NCI-H2029 (cell line): Measurements from ENCODE around the gene SAMD10.
"Not testable (repeated sequence)": the region's sequence is repeated elsewhere in the genome, so short reads cannot be mapped to it uniquely, and the experiment has no call there.

ENCODE experiments used
- DNase-seq: peaks from one replicate; lab custom pipeline; 2025; lab: John Stamatoyannopoulos, UW

SAMD10 gene

DNA sequence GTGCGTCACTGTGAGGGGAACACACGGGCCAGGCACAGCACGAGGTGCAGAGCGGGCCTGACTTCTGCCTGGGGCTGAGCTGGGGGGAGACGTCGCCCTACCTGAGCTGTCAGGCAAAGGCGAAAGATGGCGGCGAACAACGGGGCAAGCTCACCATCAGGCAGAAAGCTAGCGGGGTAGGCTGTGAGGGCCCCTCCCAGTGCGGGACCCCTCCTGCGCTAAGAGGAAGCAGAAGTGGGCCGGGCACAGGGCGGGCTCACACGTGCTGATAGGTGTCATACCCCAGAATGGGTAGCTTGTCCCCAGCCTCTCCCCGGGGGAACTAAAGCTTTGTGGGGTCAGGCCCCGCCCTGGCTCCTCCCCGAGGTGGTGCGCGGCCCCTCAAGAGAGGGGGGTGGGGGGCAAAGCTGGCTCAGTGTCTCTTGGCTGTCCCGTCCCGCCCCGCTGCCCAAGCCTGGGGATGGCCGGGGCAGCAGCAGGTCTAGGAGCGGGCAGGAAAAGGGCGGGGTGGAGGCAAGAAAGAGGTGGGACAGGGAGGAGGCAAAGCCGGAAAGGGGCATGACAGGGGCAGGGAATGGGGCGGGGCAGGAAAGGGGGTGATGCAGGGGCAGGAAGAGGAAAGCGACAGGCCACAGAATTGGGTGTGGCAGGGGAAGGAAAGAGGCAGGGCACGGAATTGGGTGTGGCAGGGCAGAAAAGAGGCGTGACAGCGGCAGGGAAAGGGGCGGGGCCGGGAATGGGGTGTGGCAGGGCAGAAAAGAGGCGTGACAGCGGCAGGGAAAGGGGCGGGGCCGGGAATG is 38.0 kb downstream of the SAMD10 start:
- no peak for DNase-seq

GRCh38 chr20:63940472-63941266 is 38.8 kb downstream of the SAMD10 start:
- no peak for DNase-seq

DNA sequence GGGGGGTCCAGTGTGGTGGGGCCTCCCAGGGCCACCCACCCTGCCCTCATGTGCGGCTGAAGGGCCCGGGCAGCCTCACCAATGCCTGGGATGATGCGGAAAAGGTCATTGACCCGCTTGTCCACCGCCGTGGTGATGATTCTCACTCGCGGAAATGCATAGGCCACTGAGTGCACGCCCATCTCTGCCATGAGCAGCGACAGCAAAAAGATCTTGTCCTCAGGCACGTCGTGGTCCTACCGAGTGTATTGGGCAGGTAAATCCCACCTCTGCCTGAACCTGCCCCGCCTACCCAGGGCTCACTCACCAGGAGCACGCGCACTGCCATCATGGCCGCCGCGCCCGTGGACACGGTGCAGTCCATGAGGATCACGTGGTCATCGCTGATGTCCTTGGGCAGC is 39.4 kb downstream of the SAMD10 start:
- no peak for DNase-seq

- DNase-seq = no peak
Measured at GRCh38 chr20:63939061-63939935, 40.1 kb downstream of the SAMD10 start.

GRCh38 chr20:63937596-63937995 is 41.8 kb downstream of the SAMD10 start:
- DNase-seq = no peak

GRCh38 chr20:63935447-63935846 is 44.0 kb downstream of the SAMD10 start:
- no peak for DNase-seq

- no peak for DNase-seq
Measured at GRCh38 chr20:63934271-63935068, 45.0 kb downstream of the SAMD10 start.

- DNase-seq = no peak
Measured at GRCh38 chr20:63933646-63934045, 45.8 kb downstream of the SAMD10 start.

GRCh38 chr20:63932606-63933160 is 46.8 kb downstream of the SAMD10 start:
- DNase-seq = no peak

- no peak for DNase-seq
Measured at GRCh38 chr20:63931735-63932134, 47.7 kb downstream of the SAMD10 start.

DNA sequence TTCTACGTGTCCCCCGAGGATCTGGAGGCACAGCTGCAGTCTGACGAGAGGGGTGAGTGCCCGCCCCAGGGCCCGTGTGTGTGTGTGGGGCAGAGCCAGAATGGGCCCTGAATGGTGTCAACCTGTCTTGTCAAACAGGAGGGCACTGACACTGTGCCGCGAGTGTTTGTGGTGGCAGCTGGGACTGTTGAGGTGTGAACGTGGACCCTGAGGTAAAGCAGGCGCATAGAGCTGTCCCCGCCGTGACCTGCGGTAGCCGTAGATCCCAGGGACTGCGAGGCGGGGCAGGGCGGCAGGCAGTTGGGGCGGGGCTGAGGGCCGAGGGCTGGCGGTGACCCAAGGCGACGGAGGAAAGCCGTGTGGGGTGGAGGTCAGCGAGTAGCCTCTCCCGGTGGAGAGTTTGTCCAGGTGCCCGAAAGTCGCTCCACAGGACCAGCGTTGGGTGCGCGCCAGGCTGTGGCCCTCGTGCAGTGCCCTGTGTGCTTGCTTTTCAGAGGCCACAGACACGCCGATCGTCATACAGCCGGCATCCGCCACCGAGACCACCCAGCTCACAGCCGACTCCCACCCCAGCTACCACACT is 48.4 kb downstream of the SAMD10 start:
- no peak for DNase-seq

- DNase-seq = not testable (repeated sequence)
Measured at GRCh38 chr20:63929473-63929883, 50.0 kb downstream of the SAMD10 start.

DNA sequence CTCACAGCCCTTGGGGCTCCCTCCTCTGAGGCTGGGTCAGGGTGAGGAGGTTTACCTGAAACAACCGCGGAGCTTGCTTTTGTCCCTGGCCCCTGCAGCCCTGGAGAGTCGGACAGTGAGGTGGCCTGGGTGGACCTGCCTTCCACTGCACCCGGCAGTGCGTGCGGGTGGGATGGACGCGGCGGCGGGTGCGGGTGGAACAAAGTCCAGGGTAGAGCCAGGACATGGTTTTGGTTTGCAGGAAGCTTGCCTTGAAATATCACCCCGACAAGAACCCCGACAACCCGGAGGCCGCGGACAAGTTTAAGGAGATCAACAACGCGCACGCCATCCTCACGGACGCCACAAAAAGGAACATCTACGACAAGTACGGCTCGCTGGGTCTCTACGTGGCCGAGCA is 50.4 kb downstream of the SAMD10 start:
- no peak for DNase-seq

GRCh38 chr20:63926298-63926697 is 53.1 kb downstream of the SAMD10 start:
- DNase-seq = no peak

- DNase-seq = no peak
Measured at GRCh38 chr20:63924241-63924640, 55.2 kb downstream of the SAMD10 start.
